Body of pancreas (tissue), 4 donors: ENCODE results near the gene IKZF4. TPM values are rescaled to one million over a fixed set of nuclear protein-coding genes. Genes with fewer than 3 reads are reported as not detected.
"Not testable (repeated sequence)": the region's sequence is repeated elsewhere in the genome, so short reads cannot be mapped to it uniquely, and the experiment has no call there.

Source experiments
- ATAC-seq: fragments of 150-250 bp; one replicate; pipeline ENCODE4 v1.9.1; 2016
- DNase-seq, 4 donors: peaks; one replicate each; pipeline ENCODE4 v3.0.0-alpha.2; 2019
- H3K27ac ChIP-seq, 4 donors: fragments of 200-600 bp; sonication (generic); 1 replicate in 3 of 4; 2 replicates in 1 of 4; pipeline versions ENCODE4 v1.5.1 to v1.6.1; 2016 to 2019; ENCODE audit warnings: mild to moderate bottlenecking in 1 of 4, mixed read lengths in 1 of 4, moderate library complexity in 1 of 4
- H3K27me3 ChIP-seq, 2 donors: fragments of 200-600 bp; sonication (generic); one replicate each; pipeline ENCODE4 v1.6.0; 2016; ENCODE audit warnings: mild to moderate bottlenecking in 1 of 2
- H3K36me3 ChIP-seq, 2 donors: fragments of 200-600 bp; sonication (generic); replicated peaks in 1 of 2; 2 replicates each; pipeline ENCODE4 v1.5.1; 2016; ENCODE audit warnings: low read depth in 2 of 2; ENCODE audit not compliant: insufficient read depth in 1 of 2
- H3K4me1 ChIP-seq: fragments of 200-600 bp; sonication (generic); one replicate; pipeline ENCODE4 v1.6.0; 2016
- H3K4me3 ChIP-seq, 2 donors: fragments of 200-600 bp; sonication (generic); 1 replicate in 1 of 2; 2 replicates in 1 of 2; pipeline ENCODE4 v1.5.1; 2016 to 2019
- H3K9me3 ChIP-seq, 3 donors: fragments of 200-600 bp; sonication (generic); 1 replicate in 2 of 3; 2 replicates in 1 of 3; pipeline ENCODE4 v1.5.1; 2016
- CTCF ChIP-seq, 7 experiments: fragments of 450-650 bp in 4 of 7; fragments of 200-600 bp in 3 of 7; sonication (generic) in 3 of 7; IDR thresholded peaks; one replicate each; pipeline ENCODE4 v1.5.1; 2016 to 2019; ENCODE audit warnings: antibody characterized with exemption in 7 of 7
- POLR2A ChIP-seq, 3 donors: fragments of 450-650 bp; IDR thresholded peaks; one replicate each; pipeline ENCODE4 v1.6.1; 2016; ENCODE audit warnings: antibody characterized with exemption in 3 of 3, mild to moderate bottlenecking in 2 of 3
- WGBS, 2 donors: methylation state at CpG; one replicate each; pipeline ENCODE4 v1.1.5; 2017; 5-methylcytosine and 5-hydroxymethylcytosine counted together
- intact Hi-C: fragments of 100-400 bp; cut with DNase I; formaldehyde crosslinking; loops from one replicate; pipeline ENCODE4 v1.15.1; 2023
- total RNA-seq, 2 donors: library from RNA; depleted of rRNA; stranded (reverse); fragments of >200 nt; gene quantifications; one replicate each; pipeline ENCODE4 v1.1.0, GENCODE V29; 2016

IKZF4 gene
- total RNA-seq, 2 donors from 2014 or later = 2.6 to 7.6 TPM

- no peaks in the 10 kb centered on the region for H3K9me3 ChIP-seq
- no peak overlapping the region for H3K4me3 ChIP-seq
- intact Hi-C loops = no loop called here
- ATAC-seq (peak; percentile 0), DNase-seq (no peak)
- WGBS, 2 donors = 22 to 24% methylated on average over 14 of the region's 14 CpGs
- H3K4me1 ChIP-seq = peaks cover 21% of the 10 kb centered on the region
- peak overlapping the region; percentile 91 to 97 (median 96) for H3K27ac ChIP-seq
- TF ChIP-seq CTCF (IDR thresholded peaks at IDR 0.05) (no peak), POLR2A (IDR thresholded peaks at IDR 0.05) (no peak)
- no peaks in the 10 kb centered on the region for H3K27me3 ChIP-seq
- H3K36me3 ChIP-seq = peaks cover 3 to 10% of the 10 kb centered on the region in 2 donors
Observed at GRCh38 chr12:56040963-56041551, 20.2 kb downstream of the IKZF4 start.

- Histone ChIP-seq H3K27ac (peak within 1 kb of the TSS; percentile 91 to 97 (median 96)), H3K9me3 (no peaks in the 10 kb centered on the region), H3K36me3 (peaks cover 3 to 10% of the 10 kb centered on the region in 2 donors), H3K27me3 (no peaks in the 10 kb centered on the region), H3K4me1 (peaks cover 21% of the 10 kb centered on the region), H3K4me3 (peak within 1 kb of the TSS; percentile 82 to 85)
- TF ChIP-seq CTCF (IDR thresholded peaks at IDR 0.05) = peak in 6 of 7 experiments; percentile 35 to 57 (median 44)
- peak; percentile 84 to 99 (median 99) for TF ChIP-seq POLR2A (IDR thresholded peaks at IDR 0.05)
- peak; percentile 95 to 99 (median 96) for DNase-seq
- intact Hi-C loops = no loop called here
- WGBS, 2 donors = 0% methylated on average over 37 to 50 of the region's 50 CpGs
- peak; percentile 96 for ATAC-seq
Observed at GRCh38 chr12:56041552-56042429, 20.9 kb downstream of the IKZF4 start, which contains the start of gene RPS26. TSS of gene RPS26 (plus strand) at chr12:56041918. CDS start at chr12:56042167, 249 bp downstream.

GRCh38 chr12:56042430-56042813, 21.6 kb downstream of the IKZF4 start:
- peaks cover 21% of the 10 kb centered on the region for H3K4me1 ChIP-seq
- ATAC-seq, H3K27me3 ChIP-seq, intact Hi-C loops, DNase-seq, H3K9me3 ChIP-seq: not testable (repeated sequence)
- H3K27ac ChIP-seq = peak overlapping the region; percentile 91 to 97 (median 96)
- peak overlapping the region; percentile 82 to 85 for H3K4me3 ChIP-seq
- 0 to 1% methylated on average over 16 to 20 of the region's 20 CpGs for WGBS, 2 donors
- peaks cover 3 to 10% of the 10 kb centered on the region in 2 donors for H3K36me3 ChIP-seq

- intact Hi-C loops = no loop called here
- Histone ChIP-seq H3K27me3 (no peaks in the 10 kb centered on the region), H3K36me3 (peaks cover 3 to 10% of the 10 kb centered on the region in 2 donors), H3K4me1 (peaks cover 21% of the 10 kb centered on the region), H3K4me3 (peak overlapping the region; percentile 82 to 85), H3K27ac (peak overlapping the region in 3 of 4 donors; percentile 91 to 97 (median 96)), H3K9me3 (no peaks in the 10 kb centered on the region)
- DNase-seq = no peak
- ATAC-seq = no peak
- 12 to 13% methylated on average over 9 of the region's 9 CpGs for WGBS, 2 donors
- TF ChIP-seq CTCF (IDR thresholded peaks at IDR 0.05) (no peak), POLR2A (IDR thresholded peaks at IDR 0.05) (no peak)
Observed at GRCh38 chr12:56042843-56043242, 22.0 kb downstream of the IKZF4 start.
